Activated T-cell treated with anti-CD3 and anti-CD28 coated beads for 1 hour (primary cell): Measurements from ENCODE around the gene ELL2.
"Not testable (repeated sequence)": the region's sequence is repeated elsewhere in the genome, so short reads cannot be mapped to it uniquely, and the experiment has no call there.

Experiments used
- DNase-seq: peaks from one replicate; pipeline ENCODE4 v3.0.0-alpha.2; 2020; ENCODE audit warnings: low read depth

The ELL2 gene

DNA sequence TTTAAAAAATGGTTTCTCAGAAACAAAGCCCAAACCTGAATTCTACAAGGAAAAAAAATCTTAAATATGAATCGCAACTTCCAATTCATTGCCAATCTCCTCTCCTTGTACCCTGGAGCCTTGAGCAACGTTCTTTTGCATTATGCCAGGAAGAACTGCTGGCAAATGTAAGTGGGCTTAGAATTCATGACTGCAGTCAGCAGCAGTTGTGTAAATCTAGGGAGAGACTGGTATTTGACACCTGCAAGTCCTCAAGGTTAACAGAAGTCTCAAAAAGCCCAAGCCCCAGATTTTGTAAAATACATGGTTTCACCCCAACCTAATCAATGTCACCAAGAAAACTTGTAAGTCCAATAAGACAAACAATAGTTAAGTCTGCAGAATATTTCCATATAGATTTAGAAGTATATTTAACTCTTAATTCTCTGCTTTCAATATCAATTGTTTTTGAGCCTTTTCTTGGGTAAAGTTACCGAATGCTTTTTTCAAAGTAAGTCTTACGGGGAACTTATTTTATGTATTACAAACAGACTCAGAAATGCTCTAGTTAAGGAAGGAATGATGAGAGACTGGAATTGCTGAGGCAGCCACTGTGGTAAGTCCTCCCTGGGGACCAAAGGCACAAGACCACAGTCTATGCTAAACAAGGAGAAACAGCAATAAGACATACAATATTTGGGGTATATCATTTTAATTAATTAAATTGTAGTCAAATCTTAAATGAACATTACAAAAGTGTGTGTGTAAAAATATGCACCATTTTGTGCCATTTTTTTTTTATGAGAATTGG, 31.3 kb downstream of the ELL2 start:
- DNase-seq, result no peak

DNA sequence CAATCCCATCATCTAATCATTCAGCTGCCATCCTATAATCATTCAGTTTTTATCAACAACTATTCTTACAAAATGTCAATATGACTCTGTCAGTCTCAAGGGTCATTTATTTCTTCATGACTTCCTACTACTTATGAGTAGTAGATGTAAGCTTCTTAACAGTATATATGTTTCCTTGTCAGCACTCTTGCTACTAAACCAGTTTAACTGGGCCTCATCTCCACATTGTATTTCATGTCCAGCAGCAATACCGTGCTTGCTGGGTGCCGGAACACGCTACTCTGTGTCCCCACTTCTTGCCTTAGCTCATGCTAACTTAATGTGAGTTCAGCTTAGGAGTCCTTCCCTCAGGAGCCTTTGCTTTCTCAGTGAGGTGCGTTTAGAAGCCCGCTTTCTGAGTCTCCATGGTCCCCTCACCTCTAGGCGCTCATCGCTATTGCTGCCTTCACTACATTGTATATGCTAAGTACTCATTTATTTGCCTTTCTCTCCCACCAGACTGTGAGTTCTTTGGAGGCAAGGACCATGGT, 32.9 kb downstream of the ELL2 start:
- no peak for DNase-seq

GRCh38 chr5:95927927-95928723, 33.5 kb downstream of the ELL2 start:
- DNase-seq, result no peak

DNA sequence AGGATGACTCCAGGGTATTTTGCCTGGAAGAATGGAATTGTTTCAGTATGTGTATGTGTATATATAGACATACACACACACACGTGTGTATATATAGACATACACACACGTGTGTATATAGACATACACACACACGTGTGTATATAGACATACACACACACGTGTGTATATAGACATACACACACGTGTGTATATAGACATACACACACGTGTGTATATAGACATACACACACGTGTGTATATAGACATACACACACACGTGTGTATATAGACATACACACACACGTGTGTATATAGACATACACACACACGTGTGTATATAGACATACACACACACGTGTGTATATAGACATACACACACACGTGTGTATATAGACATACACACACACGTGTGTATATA, 34.4 kb downstream of the ELL2 start:
- not testable (repeated sequence) for DNase-seq

DNA sequence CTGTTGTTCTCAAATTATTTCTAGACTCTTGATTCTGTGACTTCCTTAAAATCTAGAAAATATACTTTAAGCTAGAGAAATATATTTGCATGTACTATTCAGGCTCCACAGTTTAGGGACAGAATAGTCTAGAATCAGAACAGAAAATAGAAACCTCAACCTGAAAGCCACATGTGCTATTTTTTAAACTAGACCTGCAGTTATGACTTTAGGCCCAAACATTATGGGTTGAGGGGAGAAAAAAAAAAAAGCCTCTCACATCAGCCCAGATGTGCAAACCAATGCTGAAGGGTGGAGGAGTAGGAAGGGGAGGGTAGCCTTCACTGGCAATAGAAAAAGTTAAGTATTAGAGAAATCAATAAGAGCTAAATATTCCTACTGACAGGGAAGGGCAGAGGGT, 35.7 kb downstream of the ELL2 start:
- DNase-seq, result no peak

- no peak for DNase-seq
These were observed 36.3 kb downstream of the ELL2 start for GRCh38 chr5:95925378-95925744.

DNA sequence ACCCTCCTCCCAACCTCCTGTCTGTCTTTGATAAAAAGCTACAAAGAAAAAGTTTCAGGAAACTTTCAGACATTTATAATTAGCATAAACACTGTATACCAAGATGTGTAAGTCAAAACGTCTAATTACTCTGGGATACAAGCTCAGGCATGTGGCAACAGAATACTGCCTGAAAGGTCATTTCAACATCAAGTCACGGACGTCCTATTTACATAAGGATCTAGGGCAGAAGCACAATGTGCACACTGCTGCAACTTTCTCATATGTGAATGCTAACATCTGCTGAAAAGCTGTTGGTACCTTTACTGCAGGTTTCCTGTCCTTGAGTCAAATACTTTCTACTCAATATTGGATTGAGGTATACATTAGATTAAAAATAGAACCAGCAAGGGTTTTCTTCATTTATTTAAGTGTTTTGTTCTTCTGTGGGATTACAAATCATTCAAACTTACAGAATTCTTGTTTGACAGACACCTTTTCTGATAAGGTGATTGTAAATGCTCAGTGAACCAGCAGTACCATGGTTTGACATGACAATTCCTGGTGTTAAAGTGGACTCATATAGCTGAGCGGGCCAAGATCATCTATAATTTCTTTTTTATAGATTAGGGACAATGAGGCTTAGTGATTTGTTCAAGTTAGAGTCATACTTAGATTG, 36.8 kb downstream of the ELL2 start:
- DNase-seq, result no peak

DNA sequence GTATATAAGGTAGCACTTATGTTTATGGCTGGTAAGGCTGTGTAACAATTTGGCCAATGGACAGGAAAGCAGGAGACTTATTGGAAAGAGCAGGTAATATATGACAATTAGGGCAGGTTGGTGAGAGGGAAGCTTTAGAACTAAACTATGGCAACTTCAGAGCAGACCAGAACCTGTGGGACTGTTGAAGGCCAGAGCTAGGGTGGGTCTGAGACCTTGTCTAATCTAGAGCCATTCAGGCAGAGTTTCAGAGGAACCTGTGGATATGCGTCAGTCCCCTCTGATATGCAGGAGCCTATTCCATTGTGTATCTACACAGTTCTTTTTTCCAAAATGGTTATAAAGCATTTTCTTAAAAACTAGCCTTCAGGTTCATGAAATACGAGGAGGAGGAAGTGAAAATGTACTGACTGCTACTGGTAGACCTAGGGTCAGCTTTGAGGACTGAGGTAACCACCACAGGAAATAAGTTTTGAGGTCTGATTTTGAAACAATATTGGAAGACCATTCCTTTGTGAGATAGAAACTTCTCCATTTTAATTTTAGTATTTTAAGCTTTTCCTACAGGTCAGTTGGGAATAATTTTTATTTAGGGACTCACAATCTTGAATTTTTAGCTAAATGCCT, 37.6 kb downstream of the ELL2 start:
- DNase-seq, result no peak

GRCh38 chr5:95922798-95923197, 38.9 kb downstream of the ELL2 start:
- no peak for DNase-seq

DNA sequence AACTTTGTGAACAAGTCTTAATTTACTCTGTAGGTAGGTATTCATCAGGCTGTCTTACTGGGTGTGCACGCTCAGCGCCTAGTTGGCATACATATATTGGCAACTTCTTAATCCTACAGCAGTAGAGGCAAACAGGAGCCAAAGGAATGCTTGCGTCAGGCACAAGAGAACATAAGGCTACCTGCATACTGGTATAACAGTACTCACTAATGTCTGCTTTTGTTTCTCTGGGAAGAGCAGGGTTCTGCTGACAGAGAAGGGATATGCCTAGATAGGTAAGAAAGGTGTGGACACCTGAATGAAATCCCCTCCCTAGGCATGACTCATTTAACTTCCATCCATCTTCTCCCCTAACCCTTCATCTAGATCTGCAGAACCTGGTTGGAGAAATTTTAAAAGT, 40.1 kb downstream of the ELL2 start:
- DNase-seq, result no peak

GRCh38 chr5:95920822-95921221, 40.8 kb downstream of the ELL2 start:
- no peak for DNase-seq

DNA sequence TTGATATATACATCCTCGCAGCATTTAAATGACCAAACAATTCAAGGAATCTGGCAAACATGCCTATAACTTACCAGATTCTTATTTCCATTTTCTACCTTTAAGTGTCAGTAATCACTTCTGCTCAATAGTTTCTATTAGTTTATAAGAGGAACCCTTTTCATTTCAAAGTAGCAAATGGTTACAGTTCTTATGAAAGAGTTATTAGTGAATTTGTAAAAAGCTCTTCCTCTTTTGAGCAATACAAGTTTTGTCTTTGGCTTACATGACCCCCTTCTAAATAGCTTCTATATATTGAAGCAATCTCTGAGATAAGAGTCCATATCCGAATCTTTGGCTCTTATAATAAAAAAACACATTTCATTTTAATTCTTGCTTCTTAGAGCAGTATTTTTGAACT, 42.0 kb downstream of the ELL2 start:
- DNase-seq, result no peak

DNA sequence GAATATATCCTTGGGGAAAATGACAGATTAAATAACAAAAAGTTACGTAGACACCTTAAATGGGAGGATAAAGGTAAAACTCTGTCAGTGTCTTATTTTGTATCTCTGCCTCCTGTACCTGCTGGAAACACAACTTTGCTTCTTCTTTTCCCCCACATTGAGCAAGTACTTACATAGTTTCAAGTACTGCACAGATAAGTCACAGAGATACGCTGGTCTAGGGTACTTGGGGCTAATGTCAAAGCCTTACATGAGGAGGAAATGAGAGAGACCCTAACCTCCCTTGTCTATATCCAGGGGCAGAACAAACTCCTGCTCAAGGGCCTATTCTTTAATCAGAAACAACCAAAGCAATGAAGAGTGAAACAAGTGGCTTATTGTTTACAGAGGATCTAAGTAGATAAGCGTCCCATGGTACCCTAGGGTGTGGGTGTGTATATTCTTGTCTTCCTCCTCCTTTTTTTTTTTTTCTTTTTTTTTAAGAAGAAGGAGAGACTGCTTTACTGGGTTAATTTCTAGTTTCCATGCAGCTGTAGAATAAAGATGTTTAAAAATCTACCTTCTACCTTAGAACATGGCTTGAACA, 43.1 kb downstream of the ELL2 start:
- DNase-seq, result no peak

GRCh38 chr5:95917207-95917606, 44.4 kb downstream of the ELL2 start:
- no peak for DNase-seq

- no peak for DNase-seq
These were observed 45.0 kb downstream of the ELL2 start for GRCh38 chr5:95916687-95917085.

GRCh38 chr5:95915999-95916686, 45.5 kb downstream of the ELL2 start:
- DNase-seq, result no peak

DNA sequence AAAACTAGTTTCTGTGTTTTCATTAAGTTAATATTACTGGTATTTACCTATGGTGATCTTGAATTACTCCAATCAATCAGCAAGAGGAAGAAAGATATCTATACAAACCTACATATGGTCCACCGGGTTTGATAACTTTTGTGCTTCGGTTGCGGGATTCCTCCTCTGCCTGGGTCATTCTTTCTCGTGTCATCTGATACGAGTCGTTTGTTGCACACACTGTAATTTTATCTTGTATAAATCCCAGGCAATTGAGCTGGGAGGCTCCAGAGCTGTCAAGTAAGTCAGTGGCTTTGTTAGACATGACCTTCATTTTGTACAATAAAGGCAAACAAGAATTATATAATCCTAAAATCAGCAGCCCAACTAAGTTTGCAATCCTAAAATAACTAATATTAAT, 48.0 kb downstream of the ELL2 start:
- no peak for DNase-seq

DNA sequence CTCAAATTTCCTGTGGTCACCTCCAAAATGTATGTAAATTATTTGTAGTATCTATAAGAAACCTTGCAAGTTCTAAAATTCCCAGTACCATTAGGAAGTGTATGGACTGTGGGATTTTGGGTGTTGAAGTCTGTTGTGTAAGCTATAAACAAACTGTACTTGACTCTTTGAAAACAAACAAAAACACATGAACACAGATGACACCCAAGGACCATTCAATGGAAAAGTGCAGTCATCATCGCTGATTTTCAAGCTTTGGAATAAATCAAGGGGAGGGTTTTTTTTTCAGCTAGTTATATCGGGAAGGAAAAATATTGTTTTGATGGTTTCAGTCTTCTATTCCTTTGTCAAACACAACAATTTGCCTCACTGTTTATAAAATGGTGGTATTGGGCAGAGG, 49.6 kb downstream of the ELL2 start:
- DNase-seq, result no peak

DNA sequence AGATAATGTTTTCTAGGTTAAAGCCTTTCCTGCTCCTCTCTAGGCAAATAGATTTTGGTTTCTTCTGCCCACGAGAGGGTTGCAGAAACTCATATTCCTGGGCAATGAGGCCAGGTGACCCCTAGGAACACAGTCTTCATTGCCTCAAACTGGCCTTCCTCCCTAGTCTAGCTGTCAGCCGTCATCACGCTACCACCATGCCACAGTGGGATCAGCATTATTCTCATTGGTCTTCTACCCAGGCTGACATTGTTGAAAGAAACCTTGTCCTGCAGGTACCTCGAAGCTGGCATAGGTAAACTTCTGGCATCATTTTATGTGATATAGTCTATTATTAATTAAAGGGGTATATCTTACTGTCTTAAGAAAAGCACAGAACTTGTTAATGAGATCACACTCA, 51.1 kb downstream of the ELL2 start:
- DNase-seq, result no peak

- DNase-seq, result no peak
These were observed 51.9 kb downstream of the ELL2 start for GRCh38 chr5:95909738-95910137.

- DNase-seq, result no peak
These were observed 52.9 kb downstream of the ELL2 start for GRCh38 chr5:95908799-95909198.
